Stomach (tissue), 9 donors: ENCODE results near the gene RELB. TPM values are rescaled to one million over a fixed set of nuclear protein-coding genes. Genes with fewer than 3 reads are reported as not detected.
A peak's percentile ranks its signal among the peaks of the same experiment; 100 is the strongest.

Source experiments
- DNase-seq, 2 donors: peaks; one replicate each; pipeline versions ENCODE4 v3.0.0 to v3.0.0-alpha.2; 2013 to 2019
- H3K27ac ChIP-seq, 5 donors: fragments of 200-600 bp in 4 of 5; sonication (generic) in 4 of 5; one replicate each; pipeline ENCODE4 v1.5.1; 2013 to 2019; ENCODE audit warnings: mild to moderate bottlenecking in 1 of 5, moderate library complexity in 1 of 5
- H3K27me3 ChIP-seq, 3 donors: fragments of 200-600 bp; sonication (generic); one replicate each; pipeline ENCODE4 v1.5.1; 2017 to 2019; ENCODE audit warnings: mixed run types in 1 of 3
- H3K36me3 ChIP-seq, 4 donors: fragments of 200-600 bp; sonication (generic); 1 replicate in 3 of 4; 2 replicates in 1 of 4; pipeline ENCODE4 v1.5.1; 2016 to 2019
- H3K4me1 ChIP-seq, 4 donors: fragments of 200-600 bp; sonication (generic); one replicate each; pipeline ENCODE4 v1.5.1; 2016 to 2019
- H3K4me3 ChIP-seq, 4 donors: fragments of 200-600 bp; sonication (generic) in 3 of 4; one replicate each; pipeline ENCODE4 v1.5.1; 2016 to 2019; ENCODE audit warnings: mild to moderate bottlenecking in 1 of 4
- H3K9me3 ChIP-seq, 4 donors: fragments of 200-600 bp; sonication (generic); one replicate each; pipeline ENCODE4 v1.5.1; 2016 to 2019
- CTCF ChIP-seq, 7 experiments: fragments of 450-650 bp in 4 of 7; fragments of 200-600 bp in 3 of 7; sonication (generic) in 3 of 7; IDR thresholded peaks; one replicate each; pipeline ENCODE4 v1.5.1; 2016 to 2019; ENCODE audit warnings: antibody characterized with exemption in 7 of 7, control low read depth in 2 of 7, mild to moderate bottlenecking in 1 of 7
- EP300 ChIP-seq: sonication (generic); formaldehyde crosslinking; IDR thresholded peaks from one replicate; pipeline ENCODE4 v1.6.1; 2017; ENCODE audit warnings: antibody characterized with exemption
- POLR2A ChIP-seq, 4 donors: fragments of 450-650 bp; IDR thresholded peaks; one replicate each; pipeline ENCODE4 v1.6.1; 2016; ENCODE audit warnings: antibody characterized with exemption in 4 of 4, control low read depth in 2 of 4, mild to moderate bottlenecking in 1 of 4, moderate library complexity in 1 of 4
- POLR2AphosphoS5 ChIP-seq, 3 donors: sonication (generic); formaldehyde crosslinking; IDR thresholded peaks; one replicate each; pipeline ENCODE4 v1.6.1; 2016; ENCODE audit warnings: antibody characterized with exemption in 3 of 3
- WGBS, 5 donors: extraction: QIAGEN DNeasy Blood & Tissue Kit in 3 of 5; methylation state at CpG; one replicate each; pipeline versions ENCODE4 v1.1.5 to v1.1.7; 2013 to 2018; 5-methylcytosine and 5-hydroxymethylcytosine counted together
- intact Hi-C: fragments of 100-400 bp; cut with DNase I; formaldehyde crosslinking; loops from one replicate; pipeline ENCODE4 v1.15.1; 2023; ENCODE audit warnings: low total_unique reads
- polyA plus RNA-seq, 3 donors: library from polyadenylated mRNA; stranded (reverse); fragments of 200-250 nt; gene quantifications; one replicate each; pipeline ENCODE4 v1.2.3, GENCODE V29; 2013
- total RNA-seq, 5 donors: library from RNA; depleted of rRNA; stranded (reverse); fragments of >200 nt; gene quantifications; one replicate each; pipeline versions ENCODE4 v1.1.0 to v1.2.3, GENCODE V29; 2014 to 2016
- donor health status: healthy with polysubstance abuse.
- donor health status: Bipolar disorder and iron deficiency.
- donor health status: healthy.

RELB gene
- total and polyA plus RNA-seq, 8 donors: 3.2 to 33.5 (median 14.9) TPM; not detected in 1

- H3K9me3 ChIP-seq: no peaks in the 10 kb centered on the region
- peaks cover 77 to 100% (median 100%) of the 10 kb centered on the region in 4 donors for H3K36me3 ChIP-seq
- WGBS, 5 donors: 81 to 90% (median 88%) methylated on average over 11 to 20 of the region's 20 CpGs
- H3K27me3 ChIP-seq: no peaks in the 10 kb centered on the region
- TF ChIP-seq EP300: no peak
- no peak for TF ChIP-seq POLR2AphosphoS5 (IDR thresholded peaks at IDR 0.05)
- no peak for TF ChIP-seq POLR2A (IDR thresholded peaks at IDR 0.05)
- no peak for TF ChIP-seq CTCF (IDR thresholded peaks at IDR 0.05)
- no peaks in the 10 kb centered on the region for H3K4me1 ChIP-seq
- no peak overlapping the region for H3K27ac ChIP-seq
- DNase-seq: no peak
- intact Hi-C loops: no loop called here
- H3K4me3 ChIP-seq: no peak overlapping the region
Observed at GRCh38 chr19:44987148-44987675, 14.1 kb upstream of the RELB start.

GRCh38 chr19:44988273-44988672 is 13.0 kb upstream of the RELB start:
- H3K4me3 ChIP-seq: no peak overlapping the region
- H3K4me1 ChIP-seq: no peaks in the 10 kb centered on the region
- TF ChIP-seq POLR2A (IDR thresholded peaks at IDR 0.05) (no peak), CTCF (IDR thresholded peaks at IDR 0.05) (no peak), POLR2AphosphoS5 (IDR thresholded peaks at IDR 0.05) (no peak), EP300 (no peak)
- H3K27me3 ChIP-seq: no peaks in the 10 kb centered on the region
- DNase-seq: no peak
- H3K27ac ChIP-seq: no peak overlapping the region
- intact Hi-C loops: no loop called here
- H3K9me3 ChIP-seq: no peaks in the 10 kb centered on the region
- WGBS, 5 donors: 75 to 81% (median 78%) methylated on average over 8 to 9 of the region's 9 CpGs
- H3K36me3 ChIP-seq: peaks cover 82 to 100% (median 100%) of the 10 kb centered on the region in 4 donors

- Histone ChIP-seq H3K4me1 (no peaks in the 10 kb centered on the region), H3K27me3 (no peaks in the 10 kb centered on the region), H3K4me3 (no peak overlapping the region), H3K36me3 (peaks cover 82 to 100% (median 100%) of the 10 kb centered on the region in 4 donors), H3K27ac (peak overlapping the region in 1 of 5 donors; percentile 5), H3K9me3 (no peaks in the 10 kb centered on the region)
- intact Hi-C loops: no loop called here
- WGBS, 5 donors: 65 to 77% (median 76%) methylated on average over 13 to 15 of the region's 15 CpGs
- DNase-seq: peak; percentile 74 to 81
- TF ChIP-seq POLR2A (IDR thresholded peaks at IDR 0.05) (no peak), CTCF (IDR thresholded peaks at IDR 0.05) (peak in 5 of 7 experiments; percentile 37 to 61 (median 47)), EP300 (no peak), POLR2AphosphoS5 (IDR thresholded peaks at IDR 0.05) (peak in 1 of 3 donors; percentile 30)
Observed at GRCh38 chr19:44988896-44989556, 12.2 kb upstream of the RELB start.

- TF ChIP-seq POLR2A (IDR thresholded peaks at IDR 0.05) (no peak), CTCF (IDR thresholded peaks at IDR 0.05) (no peak)
- Histone ChIP-seq H3K27ac (no peak overlapping the region), H3K27me3 (no peaks in the 10 kb centered on the region), H3K36me3 (peaks cover 71 to 88% (median 86%) of the 10 kb centered on the region in 4 donors), H3K4me1 (no peaks in the 10 kb centered on the region), H3K9me3 (no peaks in the 10 kb centered on the region), H3K4me3 (no peak overlapping the region)
- 86 to 92% (median 90%) methylated on average over 13 to 14 of the region's 14 CpGs for WGBS, 5 donors
- DNase-seq: no peak
- intact Hi-C loops: no loop called here
Observed at GRCh38 chr19:44990459-44990858, 10.8 kb upstream of the RELB start.
